MM.1S (cell line): ENCODE data around the gene POMC.

ENCODE experiments used
- CTCF ChIP-seq: fragments of 300-600 bp; sonication (generic); IDR thresholded peaks from 2 replicates; pipeline ENCODE4 v1.5.1; 2016; ENCODE audit warnings: antibody characterized with exemption, low read length, mixed read lengths
- EZH2 ChIP-seq: fragments of 300-600 bp; sonication (generic); optimal IDR thresholded peaks from 2 replicates; pipeline ENCODE3; 2017; ENCODE audit warnings: low read depth, mild to moderate bottlenecking, antibody characterized with exemption, low read length, mixed read lengths
- EZH2phosphoT487 ChIP-seq: fragments of 300-600 bp; sonication (generic); IDR thresholded peaks from 2 replicates; pipeline ENCODE4 v1.6.1; 2018; ENCODE audit warnings: antibody characterized with exemption, low read length

GRCh38 chr2:25198209-25198525 lies 29.8 kb upstream of the POMC start:
- no peak for TF ChIP-seq CTCF
- no peak for TF ChIP-seq EZH2phosphoT487
- no peak for TF ChIP-seq EZH2
